DMS53 treated with DMSO at 0.1 percent for 48 hours (cell line): Measurements from ENCODE around the gene POLR1A.
"Not testable (repeated sequence)": the region's sequence is repeated elsewhere in the genome, so short reads cannot be mapped to it uniquely, and the experiment has no call there.

Experiments
- DNase-seq: peaks from one replicate; lab custom pipeline; 2025; ENCODE audit not compliant: unreplicated experiment; lab: John Stamatoyannopoulos, UW

POLR1A gene

DNA sequence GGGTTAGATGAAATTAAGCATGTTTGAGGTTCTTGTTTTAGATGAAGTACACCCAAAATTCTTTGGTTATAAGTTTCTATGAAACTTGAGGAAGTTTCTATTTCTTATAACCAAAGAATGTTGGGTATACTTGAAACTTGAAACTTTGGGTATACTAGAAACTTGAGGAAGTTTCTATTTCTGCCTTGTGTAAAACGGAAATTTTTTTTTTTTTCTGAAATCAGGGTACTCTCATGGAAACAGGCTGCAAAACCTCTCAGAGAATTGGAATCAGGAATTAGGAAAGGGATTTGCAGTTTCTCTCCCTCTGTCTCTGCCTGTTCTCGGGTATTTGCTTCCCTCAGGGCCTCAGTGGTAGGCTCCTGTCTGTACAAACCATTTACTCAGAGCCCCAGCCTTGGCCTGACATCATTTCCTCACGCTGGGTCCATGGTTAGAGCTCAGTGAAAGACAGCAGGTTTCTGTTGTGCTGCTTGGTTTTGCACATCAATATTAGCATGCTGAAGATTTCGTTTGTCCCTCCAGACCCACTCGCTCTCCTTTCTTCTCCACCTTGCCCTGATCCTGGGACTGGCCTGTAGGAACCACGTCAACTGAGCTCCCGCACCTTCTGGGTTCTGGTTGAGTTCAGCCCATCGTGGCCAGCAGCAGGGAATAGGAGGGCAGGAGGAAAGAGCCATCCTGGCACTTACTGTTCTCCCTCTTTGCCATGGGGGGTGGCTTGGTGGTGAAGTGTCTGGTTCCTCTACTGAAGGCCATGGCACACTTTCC lies 106.4 kb downstream of the POLR1A start:
- DNase-seq = no peak

DNA sequence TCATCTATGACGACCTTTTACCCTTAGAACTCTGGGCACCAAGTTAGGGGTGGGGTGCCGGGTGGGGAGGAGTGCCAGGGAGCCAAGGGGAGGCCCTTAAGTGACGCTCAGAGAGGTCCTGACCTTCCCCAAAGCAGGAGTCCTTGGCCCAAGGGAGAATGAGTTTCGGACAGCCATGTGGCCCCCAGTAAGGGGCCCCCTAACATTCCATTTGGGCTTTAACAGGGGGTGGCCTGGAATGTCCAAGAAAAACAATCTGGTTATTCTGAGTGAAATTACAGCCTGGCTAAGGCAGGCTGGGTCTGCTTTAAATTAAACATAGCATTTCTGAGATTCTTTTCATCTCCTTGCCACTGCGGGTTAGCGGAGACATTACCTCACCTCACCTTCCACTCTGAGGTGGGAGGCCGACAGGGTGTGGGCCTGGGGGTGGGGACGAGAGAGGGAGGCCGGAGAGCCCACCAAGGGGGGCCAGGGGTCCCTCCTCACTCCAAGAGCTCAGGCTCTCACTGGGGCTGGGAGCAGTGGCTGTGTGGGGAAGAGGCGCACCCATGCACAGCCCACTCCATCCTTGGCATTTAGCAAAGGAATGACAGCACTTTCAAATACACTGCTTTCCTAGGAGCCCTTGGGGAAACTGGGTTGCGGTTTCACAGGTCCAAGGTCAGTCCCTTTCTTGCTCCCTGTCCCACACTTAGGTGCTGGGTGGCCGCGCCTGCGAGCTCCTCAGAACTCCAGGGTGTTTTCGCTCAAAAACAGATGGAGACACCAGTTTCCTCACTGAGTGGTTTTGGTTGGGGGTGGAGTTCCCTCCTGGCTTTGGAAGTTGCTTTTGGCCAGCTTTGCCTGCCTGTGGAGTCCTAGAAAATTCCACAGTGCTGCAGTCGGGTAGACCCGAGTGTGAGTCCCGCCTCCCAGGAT lies 107.4 kb downstream of the POLR1A start:
- DNase-seq = no peak

GRCh38 chr2:85997017-85997970 lies 108.4 kb downstream of the POLR1A start:
- no peak for DNase-seq

- no peak for DNase-seq
Measured at GRCh38 chr2:85996591-85996990, 109.1 kb downstream of the POLR1A start.

GRCh38 chr2:85995648-85996529 lies 109.8 kb downstream of the POLR1A start:
- no peak for DNase-seq

DNA sequence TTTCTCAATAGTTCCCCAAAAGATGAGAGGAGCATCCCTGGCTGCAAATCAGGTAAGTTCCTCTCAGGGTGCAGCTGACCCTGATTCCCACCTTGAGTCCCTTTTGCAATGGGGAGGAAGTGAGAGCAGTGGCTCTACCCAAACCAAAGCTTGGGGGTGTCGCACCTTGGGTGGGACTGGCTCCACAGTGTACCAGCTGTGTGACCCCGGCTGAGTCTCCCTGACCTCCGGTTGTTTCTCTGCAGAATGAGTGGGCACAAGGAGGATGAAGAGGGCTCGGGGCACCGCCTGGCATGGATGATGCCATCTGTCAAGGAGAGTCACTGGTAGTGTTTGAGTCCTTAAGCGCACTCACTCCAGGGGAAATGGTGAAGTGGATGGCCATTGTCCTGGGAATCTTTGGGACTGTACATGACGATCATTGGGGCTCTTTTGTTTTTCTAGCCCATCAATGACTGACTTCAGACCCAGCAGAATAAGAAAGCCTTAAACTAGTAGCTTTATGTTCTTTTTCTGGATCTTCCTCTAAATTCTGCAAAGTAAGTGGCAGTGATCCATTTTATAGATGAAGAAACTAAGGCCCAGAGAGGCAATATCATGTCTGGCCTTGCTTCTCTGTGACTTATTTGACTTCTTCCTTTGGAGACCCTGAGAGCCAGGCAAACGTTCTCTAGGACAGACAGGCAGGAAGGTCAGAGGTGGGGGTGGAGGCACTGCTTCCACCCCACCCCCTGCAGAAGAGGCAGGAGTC lies 110.6 kb downstream of the POLR1A start:
- no peak for DNase-seq

DNA sequence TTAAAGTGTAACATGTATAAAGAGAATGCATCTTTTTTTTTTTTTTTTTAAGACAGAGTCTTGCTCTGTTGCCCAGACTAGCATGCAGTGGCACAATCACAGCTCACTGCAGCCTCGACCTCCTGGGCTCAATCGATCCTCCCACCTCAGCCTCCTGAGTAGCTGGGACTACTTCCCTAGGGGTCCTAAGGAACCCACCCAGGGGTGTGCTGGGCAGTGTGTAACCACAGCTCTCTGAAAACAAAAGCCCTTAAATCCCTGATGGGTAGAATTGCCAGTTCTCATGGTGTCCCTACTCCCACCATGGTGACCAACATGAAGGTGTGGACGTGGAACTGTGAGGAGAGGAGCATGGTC lies 111.3 kb downstream of the POLR1A start:
- no peak for DNase-seq

DNA sequence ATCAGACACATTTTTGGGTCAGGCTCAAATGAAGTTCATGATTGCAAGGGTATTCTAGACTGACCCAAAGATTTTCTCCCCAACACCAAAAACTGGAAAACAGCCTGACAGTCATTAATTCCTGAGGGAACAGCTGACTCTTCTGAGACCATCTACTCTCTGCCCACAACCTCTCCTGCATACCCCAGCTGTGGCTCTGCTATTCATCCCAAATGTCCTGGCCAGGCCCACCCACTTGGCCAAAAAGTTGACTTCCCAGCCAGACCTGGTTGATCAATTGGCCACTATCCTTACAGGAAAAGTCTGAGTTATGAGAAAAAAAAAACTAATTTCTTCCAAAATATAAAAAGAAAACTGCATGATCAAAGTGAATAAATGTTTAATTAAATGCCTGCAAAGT lies 113.1 kb downstream of the POLR1A start:
- no peak for DNase-seq

DNA sequence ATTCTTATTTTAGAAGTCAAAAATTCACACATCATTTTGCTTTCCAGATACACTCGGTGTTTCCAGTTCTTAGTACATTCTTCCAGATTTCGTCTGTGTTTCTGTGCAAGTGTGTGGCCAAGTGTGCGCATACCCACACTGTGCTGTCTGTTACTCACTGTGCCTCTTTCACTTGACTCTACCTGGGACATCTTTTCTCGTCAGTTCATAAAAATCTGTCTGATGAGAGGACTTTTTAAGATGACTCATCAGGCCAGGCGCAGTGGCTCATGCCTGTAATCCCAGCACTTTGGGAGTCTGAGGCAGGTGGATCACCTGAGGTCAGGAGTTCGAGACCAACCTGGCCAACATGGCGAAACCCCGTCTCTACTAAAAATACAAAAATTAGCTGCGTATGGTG lies 113.6 kb downstream of the POLR1A start:
- not testable (repeated sequence) for DNase-seq

DNA sequence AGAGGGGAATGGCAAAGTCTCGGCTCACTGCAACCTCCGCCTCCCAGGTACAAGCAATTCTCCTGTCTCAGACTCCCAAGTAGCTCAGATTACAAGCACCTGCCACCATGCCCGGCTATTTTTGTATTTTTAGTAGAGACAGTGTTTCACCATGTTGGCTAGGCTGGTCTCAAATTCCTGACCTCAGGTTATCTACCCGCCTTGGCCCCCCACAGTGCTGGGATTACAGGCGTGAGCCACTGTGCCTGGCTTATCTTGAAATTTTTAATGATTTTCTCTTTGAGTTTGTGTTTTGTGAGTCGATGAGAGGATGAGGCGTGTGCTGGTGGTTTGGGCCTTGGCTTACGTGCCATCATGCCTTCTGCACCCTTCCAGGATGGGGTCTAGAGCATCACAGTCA lies 115.6 kb downstream of the POLR1A start:
- no peak for DNase-seq

DNA sequence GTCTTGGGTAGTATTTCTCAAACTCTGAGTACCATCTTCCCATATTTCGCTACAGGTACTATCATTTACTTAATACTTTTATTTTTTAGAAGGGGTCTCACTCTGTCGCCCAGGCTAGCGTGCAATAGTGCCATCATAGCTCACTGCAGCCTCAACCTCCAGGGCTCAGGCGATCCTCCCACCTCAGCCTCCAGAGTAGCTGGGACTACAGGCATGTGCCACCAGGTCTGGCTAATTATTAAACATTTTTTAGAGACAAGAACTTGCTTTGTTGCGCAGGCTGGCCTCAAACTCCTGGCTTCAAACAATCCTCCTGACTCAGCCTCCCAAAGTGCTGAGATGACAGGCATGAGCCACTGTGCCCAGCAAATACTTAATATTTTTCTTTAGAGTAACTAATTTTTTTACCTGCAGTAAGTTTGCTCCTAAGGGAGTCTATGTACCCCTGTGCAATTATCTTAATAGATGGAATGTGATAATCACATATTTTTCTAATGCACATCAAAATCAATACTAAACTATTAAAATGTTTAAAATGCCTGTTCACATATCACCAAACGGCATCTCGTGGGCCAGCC lies 116.3 kb downstream of the POLR1A start:
- DNase-seq = no peak

GRCh38 chr2:85988914-85989270 lies 116.8 kb downstream of the POLR1A start:
- DNase-seq = no peak

DNA sequence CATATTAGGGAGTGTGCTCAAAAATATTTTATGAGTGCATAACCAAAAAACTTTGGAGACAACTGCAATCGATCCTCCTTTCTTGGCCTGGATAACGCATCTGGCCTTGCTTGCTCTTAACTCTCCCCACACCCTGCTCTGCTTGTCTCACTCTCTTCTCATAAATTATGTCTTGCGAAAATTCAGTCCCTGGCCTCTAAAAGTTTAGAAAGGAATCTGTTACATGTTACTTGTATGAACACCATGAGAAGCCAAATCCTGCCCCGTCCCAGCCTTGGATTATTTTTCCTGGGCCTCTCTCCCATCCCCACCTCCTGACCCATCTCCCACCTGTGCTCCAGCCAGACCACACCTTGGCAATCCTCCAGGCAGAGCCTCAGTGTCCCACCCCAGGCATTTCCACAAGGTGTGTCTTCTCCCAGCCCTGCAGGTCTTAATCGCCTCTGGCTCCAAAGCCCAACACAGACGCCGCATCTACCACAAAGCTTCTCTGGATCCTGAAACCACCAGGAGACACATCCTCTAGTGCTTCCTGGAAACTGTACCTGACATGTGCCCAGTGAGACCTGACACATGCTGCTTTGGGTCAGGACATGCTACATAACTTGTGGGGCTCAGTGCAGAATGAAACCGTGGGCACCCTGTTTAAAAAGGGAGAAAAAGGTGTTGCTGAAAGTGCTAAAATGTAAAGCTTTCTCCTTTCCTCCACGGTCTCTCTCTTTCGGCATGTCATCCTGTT lies 117.3 kb downstream of the POLR1A start:
- DNase-seq = no peak

- DNase-seq = no peak
Measured at GRCh38 chr2:85987266-85988174, 118.2 kb downstream of the POLR1A start.

- DNase-seq = no peak
Measured at GRCh38 chr2:85986121-85986520, 119.6 kb downstream of the POLR1A start.

DNA sequence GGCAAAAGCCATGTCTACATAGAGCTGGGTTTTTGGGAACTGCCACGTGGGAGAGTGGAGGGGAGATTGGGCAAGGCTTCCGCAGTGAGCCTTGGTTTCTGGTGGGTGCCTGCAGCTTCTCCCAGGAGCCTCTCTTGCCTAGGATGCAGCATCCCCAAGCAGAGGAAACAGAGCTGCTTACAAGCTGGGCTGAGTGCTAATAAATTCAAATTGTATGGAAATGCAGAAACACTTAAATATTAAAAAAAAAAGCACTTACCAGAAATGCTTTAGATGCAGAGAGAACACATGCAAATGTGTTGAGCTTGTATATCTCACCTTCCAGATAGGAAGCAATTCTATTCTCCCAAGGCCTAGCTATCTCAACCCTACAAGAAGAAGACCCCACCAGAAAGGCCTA lies 120.9 kb downstream of the POLR1A start:
- no peak for DNase-seq

DNA sequence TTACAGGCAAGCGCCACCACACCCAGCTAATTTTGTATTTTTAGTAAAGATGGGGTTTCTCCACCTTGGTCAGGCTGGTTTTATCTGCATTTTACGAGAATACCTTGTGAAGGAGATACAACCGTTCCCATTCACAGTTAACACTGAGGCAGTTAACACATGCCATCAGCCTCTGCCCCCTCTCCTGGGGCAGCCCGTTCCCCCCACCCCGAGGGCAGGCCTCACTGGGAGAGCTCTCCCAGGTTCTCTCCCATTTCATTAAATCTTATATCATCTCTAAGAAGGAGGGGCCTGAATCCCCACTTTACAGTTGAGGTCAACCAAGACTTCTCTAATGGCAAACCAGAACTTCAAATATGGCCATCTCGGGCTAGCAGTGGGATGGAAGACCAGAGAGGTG lies 121.9 kb downstream of the POLR1A start:
- DNase-seq = no peak
